Neural progenitor cell (in vitro differentiated cells): ENCODE data around the gene SLC25A17.

Source experiments
- CTCF ChIP-seq: fragments of 200-600 bp; sonication (generic); IDR thresholded peaks from 2 replicates; pipeline ENCODE4 v1.5.1; 2017; ENCODE audit warnings: antibody characterized with exemption, mild to moderate bottlenecking
- EZH2 ChIP-seq: fragments of 200-600 bp; sonication (generic); IDR thresholded peaks from 2 replicates; pipeline ENCODE4 v1.6.1; 2017; ENCODE audit warnings: antibody characterized with exemption, mild to moderate bottlenecking, moderate library complexity
- EZH2phosphoT487 ChIP-seq: fragments of 200-600 bp; sonication (generic); IDR thresholded peaks from 2 replicates; pipeline ENCODE4 v1.6.1; 2017; ENCODE audit warnings: antibody characterized with exemption

DNA sequence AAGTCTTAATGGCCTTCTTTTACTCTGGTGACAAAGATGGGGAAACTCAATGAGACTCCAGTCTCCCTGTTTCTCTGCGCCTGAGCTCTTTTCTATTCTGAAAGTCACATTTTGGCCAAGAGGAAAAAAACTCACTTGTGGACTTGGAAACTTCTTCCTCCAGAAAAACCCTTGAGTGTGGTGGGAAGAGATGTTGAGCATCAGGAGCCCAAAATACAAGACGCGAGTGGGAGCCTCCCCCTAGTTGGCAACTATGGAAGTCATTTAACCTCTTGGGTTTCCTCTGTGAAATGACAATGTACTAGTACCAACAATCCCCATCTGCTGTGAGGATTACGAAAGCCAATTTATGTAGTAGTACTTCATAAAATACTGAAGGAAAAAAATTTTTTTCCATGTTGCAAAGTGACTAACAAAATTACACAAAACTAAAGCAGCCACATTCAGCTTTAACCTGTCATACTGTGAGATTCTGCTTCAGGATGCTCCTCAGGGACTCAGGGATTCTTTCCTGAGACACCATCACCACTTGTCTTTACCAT lies 524 bp upstream of the SLC25A17 start:
- TF ChIP-seq CTCF (no peak), EZH2 (no peak), EZH2phosphoT487 (no peak)
